ENCODE results near the gene LCN2.

The LCN2 gene

GRCh38 chr9:128144239-128145181 lies 4.7 kb upstream of the LCN2 start:
- TF ChIP-seq POLR2AphosphoS5 (IDR thresholded peaks at IDR 0.05; ENCODE audit: borderline replicate concordance, low read depth, low read length): no peak
- TF ChIP-seq EZH2 (IDR thresholded peaks at IDR 0.05): no peak
- TF ChIP-seq FOXP2 (optimal IDR thresholded peaks at IDR 0.05; ENCODE audit: control extremely low read depth, extremely low read length, insufficient read depth): no peak
- no peaks in the 10 kb centered on the region for H3K9me3 ChIP-seq (ENCODE audit: low read depth, low read length)
- H3K4me3 ChIP-seq: no peak overlapping the region
- DNase-seq (ENCODE audit: low read depth, low spot score): no peak
- no peak overlapping the region for H3K9ac ChIP-seq (ENCODE audit: insufficient read length)
- H3K27ac ChIP-seq: no peak overlapping the region
- no peaks in the 10 kb centered on the region for H3K36me3 ChIP-seq (ENCODE audit: insufficient read depth, low read length)

GRCh38 chr9:128145536-128145935 lies 3.7 kb upstream of the LCN2 start:
- no peak for DNase-seq (ENCODE audit: low read depth, low spot score)
- no peak overlapping the region for H3K27ac ChIP-seq
- H3K36me3 ChIP-seq (ENCODE audit: insufficient read depth, low read length): no peaks in the 10 kb centered on the region
- no peak for TF ChIP-seq EZH2 (IDR thresholded peaks at IDR 0.05)
- TF ChIP-seq FOXP2 (optimal IDR thresholded peaks at IDR 0.05; ENCODE audit: control extremely low read depth, extremely low read length, insufficient read depth): no peak
- TF ChIP-seq POLR2AphosphoS5 (IDR thresholded peaks at IDR 0.05; ENCODE audit: borderline replicate concordance, low read depth, low read length): no peak
- no peaks in the 10 kb centered on the region for H3K9me3 ChIP-seq (ENCODE audit: low read depth, low read length)
- no peak overlapping the region for H3K4me3 ChIP-seq
- no peak overlapping the region for H3K9ac ChIP-seq (ENCODE audit: insufficient read length)

DNA sequence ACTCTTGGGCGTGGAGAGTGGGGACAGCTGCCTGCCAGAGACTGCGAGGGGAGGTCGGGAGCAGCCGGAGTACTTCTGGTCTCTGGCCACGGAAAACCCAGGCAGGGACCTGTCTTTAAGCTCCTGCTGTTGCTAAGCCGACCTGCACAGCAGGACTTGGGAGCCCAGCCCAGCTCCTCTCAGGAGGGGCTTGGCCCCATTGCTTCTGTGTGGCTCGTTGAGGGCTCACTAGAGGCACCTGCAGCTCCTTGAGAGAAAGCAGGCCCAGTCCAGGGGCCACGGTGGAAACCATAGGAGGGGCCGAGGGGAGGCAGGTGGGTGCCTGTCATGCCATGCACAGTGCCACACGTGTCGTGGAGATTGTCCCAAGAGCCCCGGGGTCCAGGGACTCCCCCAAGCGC lies 3.3 kb upstream of the LCN2 start:
- TF ChIP-seq FOXP2 (optimal IDR thresholded peaks at IDR 0.05; ENCODE audit: control extremely low read depth, extremely low read length, insufficient read depth): no peak
- TF ChIP-seq POLR2AphosphoS5 (IDR thresholded peaks at IDR 0.05; ENCODE audit: borderline replicate concordance, low read depth, low read length): no peak
- no peak for TF ChIP-seq EZH2 (IDR thresholded peaks at IDR 0.05)
- Histone ChIP-seq H3K9me3 (ENCODE audit: low read depth, low read length) (no peaks in the 10 kb centered on the region), H3K36me3 (ENCODE audit: insufficient read depth, low read length) (no peaks in the 10 kb centered on the region), H3K9ac (ENCODE audit: insufficient read length) (no peak overlapping the region), H3K4me3 (no peak overlapping the region), H3K27ac (no peak overlapping the region)
- DNase-seq (ENCODE audit: low read depth, low spot score): no peak

- H3K36me3 ChIP-seq (ENCODE audit: insufficient read depth, low read length): no peaks in the 10 kb centered on the region
- no peak overlapping the region for H3K27ac ChIP-seq
- H3K9ac ChIP-seq (ENCODE audit: insufficient read length): no peak overlapping the region
- H3K4me3 ChIP-seq: no peak overlapping the region
- no peaks in the 10 kb centered on the region for H3K9me3 ChIP-seq (ENCODE audit: low read depth, low read length)
- no peak for DNase-seq (ENCODE audit: low read depth, low spot score)
- TF ChIP-seq FOXP2 (optimal IDR thresholded peaks at IDR 0.05; ENCODE audit: control extremely low read depth, extremely low read length, insufficient read depth): no peak
- TF ChIP-seq POLR2AphosphoS5 (IDR thresholded peaks at IDR 0.05; ENCODE audit: borderline replicate concordance, low read depth, low read length): no peak
- no peak for TF ChIP-seq EZH2 (IDR thresholded peaks at IDR 0.05)
These were observed 2.6 kb upstream of the LCN2 start for GRCh38 chr9:128146591-128147120.

DNA sequence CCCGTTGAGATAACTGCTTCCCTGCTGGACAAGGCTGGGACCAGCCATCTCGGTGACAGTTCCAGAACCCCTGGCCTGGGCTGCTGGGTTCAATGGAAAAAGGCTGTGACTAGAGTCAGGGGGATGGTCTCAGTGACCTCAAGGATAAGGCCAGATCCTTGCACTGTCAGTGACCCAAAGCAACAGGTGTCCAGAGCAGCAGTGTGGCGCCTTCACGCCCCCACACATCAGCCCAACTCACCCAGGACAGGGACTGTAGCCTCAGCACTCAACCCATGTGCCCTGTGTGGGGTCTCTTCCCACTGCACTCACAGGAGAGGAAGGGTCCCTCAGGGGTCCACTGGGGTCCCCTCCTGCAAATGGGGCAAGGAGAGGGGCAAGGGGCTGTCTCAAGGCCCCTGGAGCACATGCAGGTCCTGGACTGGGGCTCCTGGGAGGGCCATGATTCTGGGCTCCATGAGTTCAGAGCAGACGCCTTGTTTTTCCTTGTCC lies 698 bp upstream of the LCN2 start:
- no peaks in the 10 kb centered on the region for H3K36me3 ChIP-seq (ENCODE audit: insufficient read depth, low read length)
- no peak overlapping the region for H3K4me3 ChIP-seq
- no peaks in the 10 kb centered on the region for H3K9me3 ChIP-seq (ENCODE audit: low read depth, low read length)
- no peak for DNase-seq (ENCODE audit: low read depth, low spot score)
- H3K9ac ChIP-seq (ENCODE audit: insufficient read length): no peak overlapping the region
- TF ChIP-seq POLR2AphosphoS5 (IDR thresholded peaks at IDR 0.05; ENCODE audit: borderline replicate concordance, low read depth, low read length) (no peak), FOXP2 (optimal IDR thresholded peaks at IDR 0.05; ENCODE audit: control extremely low read depth, extremely low read length, insufficient read depth) (no peak), EZH2 (IDR thresholded peaks at IDR 0.05) (no peak)
- no peak overlapping the region for H3K27ac ChIP-seq

- Histone ChIP-seq H3K9ac (ENCODE audit: insufficient read length) (no peak overlapping the region), H3K27ac (no peak overlapping the region), H3K9me3 (ENCODE audit: low read depth, low read length) (no peaks in the 10 kb centered on the region)
These were observed 819 bp downstream of the LCN2 start for GRCh38 chr9:128149951-128150593.

GRCh38 chr9:128150594-128151308 lies 1.5 kb downstream of the LCN2 start:
- H3K9me3 ChIP-seq (ENCODE audit: low read depth, low read length): no peaks in the 10 kb centered on the region
- no peak overlapping the region for H3K4me3 ChIP-seq
- H3K36me3 ChIP-seq (ENCODE audit: insufficient read depth, low read length): no peaks in the 10 kb centered on the region
- no peak overlapping the region for H3K9ac ChIP-seq (ENCODE audit: insufficient read length)
- H3K27ac ChIP-seq: no peak overlapping the region
- TF ChIP-seq FOXP2 (optimal IDR thresholded peaks at IDR 0.05; ENCODE audit: control extremely low read depth, extremely low read length, insufficient read depth): no peak
- no peak for TF ChIP-seq EZH2 (IDR thresholded peaks at IDR 0.05)
- TF ChIP-seq POLR2AphosphoS5 (IDR thresholded peaks at IDR 0.05; ENCODE audit: borderline replicate concordance, low read depth, low read length): no peak
- DNase-seq (ENCODE audit: low read depth, low spot score): no peak

More at GRCh38 chr9:128149951-128150593, 819 bp downstream of the LCN2 start:
- H3K4me3 ChIP-seq: no peak overlapping the region
- H3K36me3 ChIP-seq (ENCODE audit: insufficient read depth, low read length): no peaks in the 10 kb centered on the region
- TF ChIP-seq EZH2 (IDR thresholded peaks at IDR 0.05) (no peak), FOXP2 (optimal IDR thresholded peaks at IDR 0.05; ENCODE audit: control extremely low read depth, extremely low read length, insufficient read depth) (no peak), POLR2AphosphoS5 (IDR thresholded peaks at IDR 0.05; ENCODE audit: borderline replicate concordance, low read depth, low read length) (no peak)
- DNase-seq (ENCODE audit: low read depth, low spot score): no peak

Measured in SK-N-MC (cell line).